ENCODE results near the gene UST.

- TF ChIP-seq CXXC5 (CRISPR knock-in tag; IDR thresholded peaks at IDR 0.05) (no peak), GABPA (tag; conservative IDR thresholded peaks at IDR 0.05; ENCODE audit: low read depth) (no peak), PHB (CRISPR knock-in tag; IDR thresholded peaks at IDR 0.05) (no peak), POLR2AphosphoS5 (IDR thresholded peaks at IDR 0.05; ENCODE audit: control insufficient read depth, insufficient read depth, low read depth, low read length) (no peak), RCOR1 (IDR thresholded peaks at IDR 0.05; ENCODE audit: borderline replicate concordance in 1 of 2, low read depth in 2 of 2, low read length in 2 of 2) (no peak), RFX1 (IDR thresholded peaks at IDR 0.05) (no peak), ZNF274 (IDR thresholded peaks at IDR 0.05; ENCODE audit: borderline replicate concordance, low read depth, low read length) (no peak)
- TF ChIP-seq, protein P1, sequence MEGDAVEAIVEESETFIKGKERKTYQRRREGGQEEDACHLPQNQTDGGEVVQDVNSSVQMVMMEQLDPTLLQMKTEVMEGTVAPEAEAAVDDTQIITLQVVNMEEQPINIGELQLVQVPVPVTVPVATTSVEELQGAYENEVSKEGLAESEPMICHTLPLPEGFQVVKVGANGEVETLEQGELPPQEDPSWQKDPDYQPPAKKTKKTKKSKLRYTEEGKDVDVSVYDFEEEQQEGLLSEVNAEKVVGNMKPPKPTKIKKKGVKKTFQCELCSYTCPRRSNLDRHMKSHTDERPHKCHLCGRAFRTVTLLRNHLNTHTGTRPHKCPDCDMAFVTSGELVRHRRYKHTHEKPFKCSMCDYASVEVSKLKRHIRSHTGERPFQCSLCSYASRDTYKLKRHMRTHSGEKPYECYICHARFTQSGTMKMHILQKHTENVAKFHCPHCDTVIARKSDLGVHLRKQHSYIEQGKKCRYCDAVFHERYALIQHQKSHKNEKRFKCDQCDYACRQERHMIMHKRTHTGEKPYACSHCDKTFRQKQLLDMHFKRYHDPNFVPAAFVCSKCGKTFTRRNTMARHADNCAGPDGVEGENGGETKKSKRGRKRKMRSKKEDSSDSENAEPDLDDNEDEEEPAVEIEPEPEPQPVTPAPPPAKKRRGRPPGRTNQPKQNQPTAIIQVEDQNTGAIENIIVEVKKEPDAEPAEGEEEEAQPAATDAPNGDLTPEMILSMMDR (IDR thresholded peaks at IDR 0.05 in 2 of 3, conservative IDR thresholded peaks at IDR 0.05 in 1 of 3; ENCODE audit: insufficient read depth in 2 of 3, low read depth in 1 of 3, low read length in 3 of 3), result no peak
Measured at GRCh38 chr6:148935705-148936435, 189.0 kb downstream of the UST start.
